Stimulated activated CD4-positive, alpha-beta T cell treated with anti-CD3 and anti-CD28 coated beads, TNF-alpha, amount 100 ng/mL, for 1 hour (primary cell): ENCODE measurements around the gene TBC1D8.

Experiments
- DNase-seq, 3 donors: peaks; one replicate each; pipeline ENCODE4 v3.0.0-alpha.2; 2020; ENCODE audit warnings: low read depth in 3 of 3, low spot score in 1 of 3

Gene TBC1D8

DNA sequence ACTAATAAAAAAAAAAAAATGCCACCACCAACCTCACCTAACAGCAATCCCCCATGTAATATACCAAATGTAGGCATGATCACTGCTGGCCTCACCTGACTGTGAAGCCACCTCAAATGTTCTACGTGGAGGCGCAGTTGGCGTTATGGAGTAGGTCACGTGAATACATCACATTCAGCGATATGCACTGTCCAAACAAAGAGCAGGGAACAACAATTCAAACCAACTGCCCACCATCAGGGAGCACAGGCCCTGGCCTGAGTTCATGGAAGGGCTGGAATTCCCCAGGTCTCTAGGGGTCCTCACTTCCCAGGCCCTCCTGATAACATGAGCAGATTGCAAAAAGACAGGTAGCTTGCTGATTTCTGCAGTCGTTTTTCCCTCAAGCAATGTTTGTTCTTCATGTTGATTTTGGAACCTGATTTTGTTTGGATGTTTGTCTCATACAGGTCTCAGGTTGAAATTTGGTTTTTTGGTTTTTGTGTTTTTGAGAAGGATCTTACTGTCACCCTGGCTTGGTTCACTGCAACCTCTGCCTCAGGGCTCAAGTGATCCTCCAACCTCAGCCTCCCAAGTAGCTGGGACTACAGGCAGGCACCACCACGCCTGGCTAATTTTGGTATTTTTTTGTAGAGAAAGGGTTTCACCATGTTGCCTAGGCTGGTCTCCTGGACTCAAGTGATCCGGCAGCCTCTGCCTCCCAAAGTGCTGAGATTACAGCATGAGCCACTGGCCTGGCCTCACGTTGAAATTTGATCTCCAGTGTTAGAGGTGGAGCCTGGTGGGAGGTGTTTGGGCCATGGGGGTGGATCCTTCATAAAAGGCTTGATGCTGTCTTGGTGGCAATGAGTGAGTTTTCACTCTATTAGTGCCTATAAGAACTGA lies 15.5 kb downstream of the TBC1D8 start:
- DNase-seq, result no peak

DNA sequence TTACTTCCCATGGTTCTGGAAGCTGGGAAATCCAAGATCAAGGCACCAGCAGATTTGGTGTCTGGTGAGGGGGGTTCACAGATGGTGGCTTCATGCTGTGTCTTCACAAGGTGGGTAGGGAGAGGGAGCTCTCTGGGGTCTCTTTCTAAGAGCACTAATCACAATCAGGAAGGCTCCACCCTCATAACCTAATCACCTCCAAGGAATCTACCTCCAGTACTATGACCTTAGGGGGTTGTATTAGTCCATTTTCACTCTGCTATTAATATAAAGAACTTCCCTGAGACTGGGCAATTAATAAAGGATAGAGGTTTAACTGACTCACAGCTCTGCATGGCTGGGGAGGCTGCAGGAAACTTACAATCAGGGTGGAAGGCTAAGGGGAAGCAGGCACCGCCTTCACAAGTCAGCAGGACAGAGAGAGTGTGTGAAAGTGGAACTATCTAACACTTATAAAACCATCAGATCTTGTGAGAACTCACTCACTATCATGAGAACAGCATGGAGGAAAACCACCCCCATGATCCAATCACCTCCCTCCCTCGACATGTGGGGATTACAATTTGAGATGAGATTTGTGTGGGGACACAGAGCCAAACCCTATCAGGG lies 17.6 kb downstream of the TBC1D8 start:
- no peak for DNase-seq

DNA sequence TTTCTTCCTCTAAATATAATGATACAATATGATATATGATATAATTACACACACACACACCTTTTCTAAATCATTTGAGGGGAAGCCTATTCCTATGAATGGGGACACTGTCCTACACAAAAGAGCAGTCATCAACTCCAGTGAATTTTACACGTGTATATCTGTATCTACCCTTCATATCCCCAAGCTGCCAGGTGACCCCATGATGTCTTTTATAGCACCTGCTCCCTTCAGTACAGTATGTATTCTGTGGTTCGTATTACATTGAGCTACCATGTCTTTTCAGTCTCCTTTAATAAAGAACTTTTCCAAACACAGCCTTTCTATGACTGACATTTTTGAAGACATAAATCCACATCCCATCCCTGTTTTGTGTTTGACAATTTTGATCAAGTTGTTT lies 19.0 kb downstream of the TBC1D8 start:
- no peak for DNase-seq

DNA sequence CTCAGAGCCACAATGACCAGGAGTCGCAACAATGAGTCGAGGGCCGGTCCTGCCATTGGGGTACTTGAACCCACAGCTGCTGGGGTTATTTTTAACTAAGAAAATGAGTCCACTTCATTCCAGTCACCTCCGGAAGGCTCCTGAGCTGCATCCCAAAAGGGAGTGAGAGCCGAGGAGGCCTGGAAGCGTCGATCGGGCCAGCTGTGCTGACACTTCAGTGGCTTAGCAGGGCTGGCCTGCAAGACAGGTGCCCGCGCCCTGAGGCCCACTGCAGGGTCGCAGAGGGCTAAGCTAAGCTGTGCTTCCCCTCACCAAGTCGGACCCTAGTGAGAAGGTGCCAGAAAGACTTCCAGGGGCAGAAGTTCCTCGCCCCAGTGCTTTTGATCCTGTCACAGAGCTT lies 21.1 kb downstream of the TBC1D8 start:
- DNase-seq, result no peak

DNA sequence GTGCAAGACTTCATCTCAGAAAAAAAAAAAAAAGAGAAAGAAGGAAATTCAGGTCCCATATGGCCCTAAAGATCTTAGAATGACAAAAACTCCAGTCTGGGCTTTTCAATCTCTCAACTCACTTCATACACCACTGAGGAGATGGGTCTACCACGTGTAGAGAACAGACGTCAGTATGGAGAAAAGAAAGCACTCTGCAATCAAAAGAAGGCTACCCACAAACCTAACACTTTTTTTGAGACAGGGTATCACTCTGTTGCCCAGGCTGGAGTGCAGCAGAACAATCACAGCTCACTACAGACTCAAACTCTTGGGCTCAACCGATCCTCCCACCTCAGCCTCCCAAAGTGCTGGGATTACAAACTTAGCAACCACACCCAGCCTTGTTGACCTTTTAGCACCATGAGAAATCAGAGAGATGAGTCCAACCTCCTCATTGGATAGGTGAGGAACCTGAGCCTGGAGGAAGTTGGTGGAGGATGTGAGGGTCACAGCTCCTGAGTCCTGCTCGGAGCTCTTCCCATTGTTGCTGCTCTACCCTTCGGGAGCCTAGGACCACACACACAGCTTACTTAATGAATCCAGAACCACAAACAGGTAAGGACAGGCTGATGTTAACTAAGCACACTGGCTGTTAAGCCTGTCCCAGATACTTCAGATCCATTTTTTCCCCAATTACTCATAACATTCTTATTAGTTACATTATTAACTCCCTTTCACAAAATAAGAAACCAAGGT lies 23.7 kb downstream of the TBC1D8 start:
- DNase-seq, result no peak

DNA sequence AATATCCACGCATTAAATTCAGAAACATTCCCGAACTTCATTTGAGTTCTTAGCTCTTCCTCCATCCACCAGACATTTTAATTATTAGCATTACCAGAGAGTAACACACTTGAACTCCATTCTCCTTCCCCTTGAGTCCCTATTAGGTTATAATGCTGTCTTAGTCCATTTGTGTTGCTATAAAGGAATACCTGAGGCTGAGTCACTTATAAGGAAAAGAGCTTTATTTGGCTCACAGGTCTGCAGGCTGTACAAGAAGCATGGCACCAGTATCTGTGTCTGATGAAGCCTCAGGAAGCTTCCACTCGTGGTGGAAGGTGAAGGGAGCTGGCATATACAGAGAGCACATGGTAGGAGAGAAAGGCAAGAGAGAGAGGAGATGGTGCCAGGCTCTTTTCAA lies 25.4 kb downstream of the TBC1D8 start:
- no peak for DNase-seq

DNA sequence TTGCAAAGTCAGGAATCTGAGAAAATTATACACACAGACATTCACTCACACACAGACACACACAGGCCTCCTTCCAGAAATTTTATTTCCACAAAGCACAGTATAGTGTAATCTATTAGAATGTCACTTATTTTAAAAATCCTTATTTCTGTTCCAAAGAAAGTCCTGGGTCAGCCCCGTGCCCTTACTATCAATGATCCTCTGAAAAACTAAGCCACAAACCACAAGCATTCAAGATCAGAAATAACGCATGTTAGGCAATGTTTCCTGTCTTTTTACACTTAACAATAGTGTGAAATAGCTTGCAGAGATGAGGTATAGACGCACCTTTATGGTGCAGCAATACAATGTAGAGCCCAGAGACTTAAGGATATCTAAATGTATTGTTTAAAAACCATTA lies 25.8 kb downstream of the TBC1D8 start:
- no peak for DNase-seq

DNA sequence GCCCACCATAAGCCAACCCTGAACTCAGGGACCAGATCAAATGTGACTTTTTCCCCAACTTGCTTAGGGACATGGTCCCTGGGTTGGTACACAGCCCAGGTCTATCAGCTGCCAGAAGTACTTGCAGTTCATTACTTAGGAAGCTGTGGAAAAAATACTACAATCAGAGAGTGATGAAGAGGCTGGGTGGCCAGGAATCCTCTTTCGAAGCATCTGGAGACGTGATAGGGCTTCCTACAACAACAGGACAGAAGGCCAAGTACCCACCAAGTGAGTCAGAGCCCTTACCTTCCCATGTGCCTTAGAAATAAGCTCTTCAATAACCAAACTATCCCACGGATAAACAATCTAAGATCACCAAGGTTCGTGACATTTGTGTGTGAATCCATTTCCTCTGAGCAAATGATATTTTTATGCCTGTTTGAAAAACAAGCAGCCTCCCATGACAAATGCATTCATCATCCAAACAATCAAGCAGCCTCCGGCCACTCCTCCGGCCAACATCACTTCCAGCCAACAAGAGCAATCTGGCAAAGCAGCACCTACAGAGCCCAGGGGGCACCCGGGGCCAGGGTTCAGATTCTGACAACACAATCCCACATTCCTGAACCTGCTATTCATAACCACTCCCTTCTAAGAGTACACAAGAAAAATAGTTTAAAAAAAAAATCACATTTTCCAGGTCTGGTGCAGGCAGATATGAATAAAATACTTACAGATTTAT lies 26.4 kb downstream of the TBC1D8 start:
- no peak for DNase-seq

DNA sequence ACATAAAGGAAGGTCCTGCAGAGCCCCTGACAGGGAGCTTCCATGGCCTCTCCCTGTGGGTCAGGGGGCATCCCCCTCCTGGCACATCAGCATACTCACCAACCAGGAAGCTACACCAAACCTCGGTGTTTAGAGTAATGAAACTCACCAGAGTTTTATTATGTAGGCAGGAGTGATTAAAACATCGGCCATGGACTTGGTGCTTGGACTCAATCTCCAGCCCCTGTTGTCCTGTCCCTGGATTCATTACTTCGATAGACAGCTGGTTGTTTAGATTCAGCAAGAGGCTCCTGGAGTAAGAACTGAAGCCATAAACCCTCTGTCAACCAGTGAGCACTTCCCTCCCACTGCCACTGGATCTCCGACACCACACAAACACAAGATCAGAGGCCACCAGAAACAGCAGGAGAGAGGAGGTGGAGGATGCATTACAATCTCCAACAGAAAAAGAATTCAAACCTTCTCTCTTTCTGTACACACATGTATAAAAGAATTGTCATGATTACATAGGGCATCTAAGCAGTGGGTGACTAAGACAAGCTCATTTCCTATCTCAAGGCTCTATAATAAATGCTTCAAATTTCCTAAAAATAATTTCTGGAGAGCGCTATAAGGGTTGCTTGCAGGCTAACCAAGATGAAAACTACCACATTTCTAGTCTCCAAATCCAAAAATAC lies 27.2 kb downstream of the TBC1D8 start:
- no peak for DNase-seq

DNA sequence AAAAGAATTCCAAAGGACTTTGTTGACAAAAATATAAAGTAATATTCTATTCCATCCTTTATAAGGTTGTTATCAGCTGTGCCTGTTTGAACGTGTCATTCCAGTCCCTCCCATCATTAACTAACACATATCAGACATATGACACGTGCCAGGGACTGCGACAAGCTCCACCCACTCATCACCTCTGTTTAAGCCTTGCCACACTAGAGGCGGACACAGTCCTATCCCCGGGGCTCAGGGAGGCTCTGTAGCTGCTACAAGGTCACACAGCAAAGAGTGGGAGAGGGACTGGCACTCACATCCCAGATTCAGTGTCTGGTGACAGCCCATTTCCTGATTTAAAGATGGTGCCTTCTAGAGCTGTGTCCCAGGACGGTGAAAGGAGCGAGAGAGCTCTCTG lies 30.0 kb downstream of the TBC1D8 start:
- DNase-seq, result no peak

DNA sequence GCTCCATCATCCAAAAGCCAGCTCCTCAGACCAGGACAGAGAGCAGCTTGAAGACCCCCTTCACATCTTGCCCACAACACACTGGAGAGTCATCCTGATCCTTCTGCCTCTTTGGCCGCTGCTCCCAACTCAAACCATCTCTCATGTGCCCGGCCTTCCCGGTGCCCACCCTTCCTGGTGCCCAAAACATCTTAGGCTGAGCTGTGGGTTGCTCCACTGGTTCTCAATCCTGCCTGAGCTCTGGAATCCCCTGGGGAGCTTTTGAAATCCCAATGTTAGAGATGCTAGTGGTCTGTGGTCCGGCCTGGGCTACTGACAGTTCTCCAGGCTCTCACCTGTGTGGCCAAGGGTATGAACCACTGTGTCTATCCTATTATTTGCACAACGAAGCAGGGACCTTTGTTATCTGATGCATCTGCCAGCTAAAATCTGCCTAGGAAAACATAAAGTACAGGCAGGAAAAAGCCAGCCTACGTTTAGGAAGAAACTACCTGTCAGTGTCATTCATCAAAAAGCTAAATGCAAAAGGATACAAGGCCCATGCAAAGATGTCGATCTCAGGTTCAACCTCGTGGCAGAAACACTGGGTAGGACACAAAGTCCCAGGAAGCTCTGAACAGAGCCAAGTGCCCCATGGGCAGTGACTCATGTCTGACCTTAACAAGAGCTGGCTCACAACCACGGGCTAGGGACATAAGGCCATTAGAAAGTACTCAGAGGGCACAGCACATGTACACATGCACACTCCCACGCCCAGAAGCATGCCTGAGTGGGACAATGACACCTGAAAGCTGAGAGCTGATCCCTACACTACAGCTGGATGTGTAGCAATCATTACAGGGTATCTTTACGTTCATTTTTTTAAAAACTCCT lies 30.8 kb downstream of the TBC1D8 start:
- no peak for DNase-seq

DNA sequence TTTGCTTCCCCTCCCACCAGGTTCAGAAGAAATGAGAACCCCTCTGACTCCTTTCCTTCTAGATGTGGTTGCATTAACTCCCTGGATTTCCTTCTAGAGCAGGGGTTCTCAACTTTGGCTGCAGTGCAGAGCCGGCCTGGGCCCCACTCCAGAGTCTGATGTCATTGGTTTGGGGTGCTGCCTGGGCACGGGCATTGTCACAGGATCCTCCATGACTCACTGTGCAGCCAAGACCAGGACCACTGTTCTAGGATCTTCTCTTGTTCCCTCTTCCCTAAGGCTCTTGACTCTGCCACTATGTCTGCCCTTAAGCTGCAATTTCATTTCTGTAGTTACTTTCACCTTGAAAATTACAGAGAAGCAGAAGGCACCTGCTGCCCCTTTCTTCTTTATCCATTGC lies 31.8 kb downstream of the TBC1D8 start:
- no peak for DNase-seq

DNA sequence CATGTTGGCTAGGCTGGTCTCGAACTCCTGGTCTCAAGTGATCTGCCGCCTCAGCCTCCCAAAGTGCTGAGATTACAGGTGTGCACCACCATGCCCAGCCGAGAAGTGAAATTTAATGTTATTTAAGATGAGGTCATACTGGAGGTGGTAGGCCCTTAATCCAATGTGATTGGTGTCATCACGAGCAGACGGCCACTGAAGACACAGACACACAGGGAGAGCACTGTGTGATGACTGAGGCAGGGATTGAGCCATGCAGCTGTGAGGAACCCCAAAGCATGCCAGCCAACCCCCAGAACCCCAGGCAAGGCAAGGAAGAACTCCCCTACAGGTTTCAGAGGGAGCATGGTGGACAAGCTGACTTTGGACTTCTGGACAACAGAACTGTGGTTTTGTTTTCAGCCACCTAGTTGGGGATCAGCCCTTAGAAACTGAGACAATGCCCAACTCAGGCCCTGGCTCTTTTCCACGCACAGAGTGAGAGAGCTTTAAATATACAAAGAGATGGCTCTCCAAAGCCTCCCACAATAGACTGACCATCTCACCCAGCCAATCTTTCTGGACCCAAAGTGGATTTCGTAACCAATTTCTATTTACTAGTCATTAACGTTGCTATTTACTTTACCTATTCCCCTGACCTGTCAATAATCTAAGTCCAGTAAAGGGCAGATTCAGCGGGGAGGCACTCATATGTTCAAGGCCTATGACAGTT lies 34.2 kb downstream of the TBC1D8 start:
- DNase-seq, result no peak

DNA sequence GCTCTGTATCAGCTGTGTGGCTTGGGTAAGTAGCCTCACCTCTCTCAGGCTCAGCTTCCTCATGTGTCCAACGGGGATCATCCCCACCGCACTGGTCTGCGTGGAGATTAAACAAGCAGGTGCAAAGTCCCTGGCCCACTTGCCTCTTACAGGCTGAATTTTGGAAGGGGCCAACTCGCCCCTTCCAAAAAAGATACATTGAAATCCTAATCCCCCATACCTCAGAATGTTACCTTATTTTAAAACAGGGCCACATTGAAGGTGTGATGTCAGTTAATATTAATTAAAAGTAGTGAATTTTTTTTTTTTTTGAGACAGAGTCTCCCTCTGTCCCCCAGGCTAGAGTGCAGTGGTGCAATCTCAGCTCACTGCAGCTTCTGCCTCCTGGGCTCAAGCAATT lies 34.8 kb downstream of the TBC1D8 start:
- no peak for DNase-seq

DNA sequence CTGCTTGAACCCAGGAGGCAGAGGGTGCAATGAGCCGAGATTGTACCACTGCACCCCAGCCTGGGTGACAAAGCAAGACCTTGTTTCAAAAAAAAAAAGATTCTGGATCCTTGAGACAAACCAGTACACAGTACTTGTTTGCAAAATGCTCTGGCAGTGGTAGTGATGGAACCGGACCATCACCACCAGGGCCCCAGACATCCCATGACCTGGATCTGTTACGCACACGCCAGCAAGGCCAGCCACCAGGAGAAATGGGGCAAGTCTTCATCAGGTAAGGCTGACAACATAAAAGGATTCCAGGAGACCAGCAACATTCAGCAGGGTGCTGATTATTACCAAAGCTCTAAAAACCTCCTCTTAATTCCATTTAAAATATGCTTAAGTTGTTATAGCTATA lies 35.5 kb downstream of the TBC1D8 start:
- no peak for DNase-seq

DNA sequence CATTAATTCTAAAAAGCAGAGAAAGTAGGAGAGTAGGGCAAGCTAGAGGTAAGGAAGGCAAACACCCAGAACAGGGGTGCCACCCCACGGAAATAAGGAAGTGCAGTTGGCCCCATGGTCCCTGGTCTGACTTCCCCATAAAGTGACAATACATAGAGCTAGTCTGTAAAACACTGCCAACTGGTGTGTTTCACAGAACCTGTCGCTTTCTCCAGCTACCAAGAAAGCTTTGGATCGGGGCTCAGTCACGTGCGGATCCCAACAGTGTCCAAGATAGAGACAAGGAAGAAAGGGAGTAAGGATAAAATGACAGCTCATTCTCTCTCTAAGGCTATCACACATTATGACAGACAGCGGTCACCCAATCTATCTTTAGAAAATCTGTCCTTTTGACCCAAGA lies 36.4 kb downstream of the TBC1D8 start:
- no peak for DNase-seq

DNA sequence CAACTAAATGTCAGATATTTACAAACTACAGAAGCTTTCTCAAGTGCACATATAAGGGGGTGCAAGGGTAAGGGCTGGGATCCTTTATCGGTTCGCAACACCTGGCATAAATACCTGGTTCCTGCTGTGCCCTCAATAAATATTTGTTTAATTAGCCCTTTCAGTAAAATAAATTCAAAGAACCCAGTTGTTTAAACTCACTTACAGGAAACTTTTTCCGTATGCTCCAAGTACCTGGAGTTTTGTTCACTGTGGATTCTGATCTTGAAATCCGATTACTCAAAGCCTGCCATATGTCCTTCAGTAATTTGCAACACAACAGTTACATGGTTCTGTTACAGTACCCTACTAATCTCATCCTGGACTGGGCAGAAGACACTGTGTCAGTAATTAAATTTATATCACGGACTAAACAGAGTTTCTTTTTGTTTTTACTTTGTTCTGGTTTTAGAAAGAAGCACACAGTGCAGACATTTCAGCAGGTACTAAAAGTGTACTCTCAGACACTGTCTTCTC lies 36.9 kb downstream of the TBC1D8 start:
- no peak for DNase-seq

DNA sequence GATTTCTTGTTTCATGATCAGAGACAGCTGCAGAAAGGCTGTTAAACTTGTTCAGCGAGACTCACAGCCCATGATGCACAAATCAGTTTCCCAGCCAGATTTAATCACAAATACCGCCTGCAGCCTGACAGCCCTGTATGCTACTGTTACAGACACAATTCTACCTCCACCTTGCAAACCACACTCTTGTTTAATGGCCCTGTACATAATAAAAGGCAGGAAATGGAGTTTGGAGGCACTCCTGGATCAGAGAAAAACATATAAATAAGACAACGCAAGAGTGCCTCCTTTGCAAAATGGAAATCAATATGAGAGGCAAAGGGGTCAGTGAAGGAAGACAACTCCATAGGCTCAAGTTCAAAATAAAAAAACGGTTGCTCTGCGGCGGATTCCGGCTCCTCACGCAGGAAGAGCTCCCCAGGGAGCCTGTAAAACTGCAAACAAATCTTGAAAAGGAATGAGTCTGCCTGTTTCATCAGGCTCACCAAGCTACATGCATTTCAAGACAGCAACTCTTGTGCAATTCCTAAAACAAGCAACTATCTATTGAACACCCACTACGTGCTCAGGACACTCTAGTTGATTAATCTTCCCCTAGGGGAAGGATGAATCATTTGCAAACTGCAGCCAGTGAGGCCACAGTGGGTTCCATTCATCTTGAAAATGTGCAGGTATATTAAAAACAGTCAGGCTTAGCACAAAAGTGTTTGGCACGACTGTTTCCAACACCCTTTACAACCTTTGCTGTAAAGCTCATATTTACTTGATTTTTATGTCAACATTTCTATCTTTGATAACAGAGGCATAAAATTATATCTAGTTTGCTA lies 37.5 kb downstream of the TBC1D8 start:
- DNase-seq, result no peak
